Fibroblast of skin of left quadriceps (primary cell): ENCODE measurements around the gene CD7.

Experiments used
- DNase-seq, 2 experiments: peaks; one replicate each; pipeline ENCODE4 v3.0.0-alpha.2; 2013; ENCODE audit warnings: low read depth in 2 of 2

Gene CD7

DNA sequence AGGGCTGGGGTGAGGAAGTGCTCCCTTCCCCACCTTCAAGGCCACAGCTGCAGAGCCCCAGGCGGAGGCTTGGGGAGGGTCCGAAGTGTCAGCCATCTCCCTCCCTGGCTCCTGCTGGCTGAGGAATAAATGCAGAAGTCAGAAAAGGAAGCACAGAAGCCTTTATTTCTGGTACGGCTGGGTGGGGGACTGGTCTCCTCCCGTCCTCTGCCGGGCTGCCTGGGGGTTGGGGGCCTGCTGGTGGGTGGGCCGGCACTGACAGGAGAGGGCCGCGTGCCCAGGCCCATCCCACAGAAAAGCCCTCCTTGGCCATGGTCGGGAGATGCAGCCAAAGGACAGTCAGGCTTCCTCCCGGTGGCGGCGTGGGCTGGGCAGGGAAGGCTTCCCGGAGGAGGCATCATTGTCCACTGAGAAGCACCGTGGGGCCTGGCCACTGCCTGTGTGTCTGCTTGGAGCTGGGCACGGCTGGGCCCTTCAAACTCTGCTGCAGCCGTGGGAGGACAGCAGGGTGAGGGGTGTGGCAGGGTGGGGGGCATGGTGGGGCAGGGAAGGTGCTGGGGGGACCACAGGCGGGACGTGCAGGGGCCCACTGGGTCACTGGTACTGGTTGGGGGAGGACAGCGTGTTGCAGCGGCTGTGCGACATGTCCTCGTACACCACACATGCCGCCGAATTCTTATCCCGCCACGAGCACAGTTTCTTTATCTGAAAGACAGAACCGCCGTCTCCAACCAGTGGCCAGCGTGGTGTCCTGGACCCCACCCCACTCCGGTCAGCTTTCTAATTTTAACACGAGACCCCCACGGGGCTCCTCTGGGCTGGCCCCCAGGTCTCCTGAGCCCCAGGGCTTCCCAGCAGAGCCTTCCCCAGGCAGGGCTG, 2.4 kb downstream of the CD7 start:
- no peak for DNase-seq

DNA sequence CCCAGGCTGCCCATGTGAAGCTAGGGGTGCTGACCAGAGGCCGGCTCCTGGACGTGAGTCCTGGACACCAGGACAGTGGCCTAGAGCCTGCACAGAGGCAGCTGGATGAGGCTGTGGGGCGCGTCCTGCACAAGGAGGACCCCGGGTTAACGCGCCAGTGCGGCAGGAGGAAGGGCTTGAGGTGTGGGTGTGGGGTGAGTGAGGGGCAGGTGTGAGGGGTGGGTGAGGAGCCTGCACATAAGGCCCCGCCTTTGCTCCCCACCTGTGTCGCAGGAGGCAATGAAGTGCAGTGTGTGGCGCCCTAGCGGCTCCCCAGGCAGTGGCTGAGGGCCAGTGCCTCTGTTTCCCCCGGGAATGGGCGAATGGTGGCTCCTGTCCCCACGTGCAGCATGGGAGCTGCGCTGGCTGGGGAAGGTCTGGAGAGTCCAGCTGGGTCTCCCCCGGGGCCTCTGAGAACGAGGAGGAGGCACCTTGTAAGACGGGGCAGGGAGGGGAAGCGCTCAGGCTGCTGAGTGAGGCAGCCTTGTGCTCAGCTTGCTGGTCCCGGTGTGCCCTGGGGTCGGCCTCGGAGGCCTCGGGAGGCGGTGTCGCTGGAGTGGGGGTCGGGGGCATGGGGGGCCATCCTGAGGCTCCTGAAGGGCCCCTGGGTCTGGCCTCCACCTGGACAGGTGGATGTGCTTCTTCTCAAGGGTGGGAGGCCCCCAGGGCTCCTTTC, 3.2 kb downstream of the CD7 start:
- no peak for DNase-seq

DNA sequence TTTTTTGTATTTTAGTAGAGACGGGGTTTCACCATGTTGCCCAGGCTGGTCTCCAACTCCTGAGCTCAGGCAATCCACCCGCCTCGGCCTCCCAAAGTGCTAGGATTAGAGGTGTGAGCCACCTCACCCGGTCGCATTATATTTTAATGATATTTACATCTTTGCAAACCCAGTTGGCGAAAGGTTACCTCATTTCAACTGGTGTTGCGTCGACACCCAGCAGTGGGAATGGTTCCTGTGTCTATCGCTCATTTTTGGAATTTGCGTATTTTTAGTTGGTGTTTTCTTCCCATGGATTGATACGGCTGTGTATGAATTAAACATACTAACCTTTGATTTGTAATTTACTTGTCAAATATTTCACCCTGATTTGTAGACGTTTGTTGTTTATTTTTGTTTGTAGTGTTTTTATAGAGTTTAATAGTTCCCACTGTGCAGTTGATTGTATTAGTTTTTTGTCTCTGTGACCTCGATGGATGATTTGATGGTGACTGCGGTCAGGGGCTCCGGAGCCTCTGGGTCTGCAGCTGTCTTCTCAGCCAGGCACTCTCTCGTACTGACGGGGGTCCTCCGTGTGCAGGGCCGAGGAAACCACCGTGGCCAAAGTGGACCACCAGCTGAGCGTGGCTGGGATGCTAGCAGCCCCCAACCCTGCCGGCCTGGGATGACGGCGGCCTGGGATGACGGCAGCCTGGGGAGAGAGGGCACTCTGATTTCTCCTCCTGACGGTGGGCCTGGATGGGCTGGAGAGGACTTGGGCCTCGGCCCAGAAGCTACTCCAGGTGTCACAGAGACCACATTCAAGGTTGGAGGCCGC, 4.0 kb downstream of the CD7 start:
- no peak for DNase-seq

- DNase-seq: no peak
These were observed 5.4 kb downstream of the CD7 start for GRCh38 chr17:82311971-82312370.

DNA sequence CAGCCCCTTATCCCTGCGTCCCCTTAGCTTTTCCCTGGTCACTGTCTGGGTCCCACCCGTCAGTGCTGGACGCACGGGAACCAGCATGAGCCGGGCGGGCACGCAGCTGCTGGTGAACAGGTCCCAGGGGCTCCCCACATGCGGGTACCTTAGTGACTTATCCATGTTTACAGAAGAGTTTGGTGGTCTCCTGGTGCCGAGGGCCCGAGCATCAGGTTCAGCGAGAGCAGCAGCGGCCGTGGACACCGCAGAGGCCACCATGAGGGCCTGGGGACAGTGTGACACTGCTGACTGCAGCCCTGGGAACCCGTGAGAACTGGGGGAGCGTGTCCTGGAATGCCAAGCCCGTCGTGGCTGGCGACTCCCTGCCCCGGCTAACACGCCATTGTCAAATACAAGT, 6.5 kb downstream of the CD7 start:
- no peak for DNase-seq

GRCh38 chr17:82309656-82310570, 7.5 kb downstream of the CD7 start:
- no peak for DNase-seq

GRCh38 chr17:82305727-82306300, 11.6 kb downstream of the CD7 start:
- DNase-seq: no peak

GRCh38 chr17:82304826-82305726, 12.3 kb downstream of the CD7 start:
- no peak for DNase-seq

GRCh38 chr17:82303944-82304808, 13.2 kb downstream of the CD7 start:
- DNase-seq: no peak

- DNase-seq: no peak
These were observed 14.1 kb downstream of the CD7 start for GRCh38 chr17:82302991-82303943.

DNA sequence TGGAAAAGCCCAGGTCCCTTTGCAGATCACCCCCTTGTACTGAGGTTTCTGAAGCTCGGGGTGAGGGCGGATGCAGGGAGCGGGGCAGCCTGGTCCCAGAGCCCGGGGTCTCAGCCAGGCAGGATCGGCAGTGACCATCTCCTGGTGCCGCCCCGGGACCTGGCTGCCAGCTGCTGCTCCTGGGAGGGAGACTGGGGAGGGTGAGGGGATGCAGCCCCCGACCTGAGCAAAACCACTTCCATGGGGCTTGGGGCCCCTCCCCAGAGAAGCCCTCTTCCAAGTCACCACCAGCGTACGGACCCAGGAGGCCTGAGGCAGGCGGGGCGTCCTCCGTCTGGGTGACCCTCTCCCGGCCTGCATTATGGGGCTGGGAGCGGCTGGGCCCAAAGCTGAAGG, 14.8 kb downstream of the CD7 start:
- DNase-seq: no peak

DNA sequence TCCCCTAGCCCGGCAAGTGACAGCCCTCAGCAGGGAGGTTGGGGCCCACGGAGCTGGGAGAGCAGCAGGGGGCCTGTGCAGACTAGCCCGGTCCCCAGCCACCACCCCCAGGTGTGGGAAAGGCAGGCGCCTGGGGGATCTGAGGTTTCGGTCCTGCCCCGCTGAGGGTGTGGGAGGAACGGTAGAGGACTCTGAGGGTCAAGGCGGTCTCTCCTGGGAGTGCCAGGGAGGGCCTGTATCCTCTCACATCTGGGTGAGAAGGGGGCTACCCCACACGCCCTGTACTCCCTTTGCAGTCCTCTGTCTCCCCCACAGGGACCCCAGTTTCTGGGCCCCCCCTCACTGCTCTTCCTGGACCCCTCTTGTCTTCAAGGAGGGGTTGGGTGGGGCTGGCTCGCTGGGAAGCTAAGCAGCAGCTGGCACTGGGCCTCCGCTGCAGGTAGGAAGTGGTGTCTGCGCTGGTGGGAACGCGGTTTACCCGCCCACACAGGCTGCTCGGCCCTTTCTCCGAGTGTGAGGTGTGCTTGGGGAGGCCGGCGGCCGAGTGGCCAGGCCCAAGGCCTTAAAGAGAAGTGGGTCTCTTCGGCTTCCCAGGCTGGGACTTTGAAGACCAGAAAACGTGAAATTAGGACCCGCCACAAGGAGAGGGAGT, 15.4 kb downstream of the CD7 start:
- DNase-seq: no peak

- DNase-seq: no peak
These were observed 16.0 kb downstream of the CD7 start for GRCh38 chr17:82301300-82301915.

GRCh38 chr17:82300707-82301270, 16.6 kb downstream of the CD7 start:
- no peak for DNase-seq

DNA sequence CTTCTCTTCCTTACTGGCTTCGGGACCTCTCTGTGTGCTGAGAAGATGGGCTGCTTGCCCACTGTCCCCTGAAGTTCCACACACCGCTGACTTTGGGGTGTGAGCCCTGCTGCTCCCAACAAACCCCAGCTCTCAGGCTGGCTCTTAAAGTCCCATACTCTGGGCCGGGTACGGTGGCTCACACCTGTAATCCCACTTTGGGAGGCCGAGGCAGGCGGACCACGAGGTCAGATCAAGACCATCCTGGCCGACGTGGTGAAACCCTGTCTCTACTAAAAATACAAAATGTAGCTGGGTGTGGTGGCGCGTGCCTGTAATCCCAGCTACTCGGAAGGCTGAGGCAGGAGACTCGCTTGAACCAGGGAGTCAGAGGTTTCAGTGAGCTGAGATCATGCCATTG, 17.2 kb downstream of the CD7 start:
- DNase-seq: no peak

- no peak for DNase-seq
These were observed 18.0 kb downstream of the CD7 start for GRCh38 chr17:82299452-82299851.
